Gastroesophageal sphincter (tissue), 4 donors: ENCODE measurements around the gene DMTF1. TPM values are rescaled to one million over a fixed set of nuclear protein-coding genes. Genes with fewer than 3 reads are reported as not detected.

ENCODE experiments used
- ATAC-seq: fragments of 150-250 bp; one replicate; pipeline ENCODE4 v1.9.1; 2016; ENCODE audit warnings: mild to moderate bottlenecking, moderate library complexity
- H3K27ac ChIP-seq, 4 donors: fragments of 200-600 bp; sonication (generic) in 3 of 4; 1 replicate in 3 of 4; 2 replicates in 1 of 4; pipeline ENCODE4 v1.5.1; 2016 to 2019
- H3K27me3 ChIP-seq: fragments of 200-600 bp; sonication (generic); one replicate; pipeline ENCODE4 v1.5.1; 2019
- H3K36me3 ChIP-seq, 2 donors: fragments of 200-600 bp; sonication (generic); one replicate each; pipeline ENCODE4 v1.5.1; 2019; ENCODE audit warnings: control low read depth in 1 of 2
- H3K4me1 ChIP-seq, 3 donors: fragments of 200-600 bp; sonication (generic); 1 replicate in 2 of 3; 2 replicates in 1 of 3; pipeline ENCODE4 v1.5.1; 2016 to 2019; ENCODE audit warnings: control low read depth in 2 of 3
- H3K4me3 ChIP-seq, 2 donors: fragments of 200-600 bp; sonication (generic); one replicate each; pipeline ENCODE4 v1.5.1; 2019; ENCODE audit warnings: mild to moderate bottlenecking in 1 of 2, moderate library complexity in 1 of 2
- H3K9me3 ChIP-seq, 3 donors: fragments of 200-600 bp; sonication (generic); one replicate each; pipeline ENCODE4 v1.5.1; 2017 to 2019; ENCODE audit warnings: control low read depth in 2 of 3
- CTCF ChIP-seq, 4 experiments: fragments of 200-600 bp in 2 of 4; fragments of 450-650 bp in 2 of 4; sonication (generic) in 1 of 4; IDR thresholded peaks; one replicate each; pipeline ENCODE4 v1.5.1; 2017 to 2019; ENCODE audit warnings: antibody characterized with exemption in 4 of 4, mild to moderate bottlenecking in 2 of 4, moderate library complexity in 2 of 4
- EP300 ChIP-seq: sonication (generic); formaldehyde crosslinking; IDR thresholded peaks from one replicate; pipeline ENCODE4 v1.6.1; 2017; ENCODE audit warnings: antibody characterized with exemption, mild to moderate bottlenecking
- POLR2A ChIP-seq, 2 donors: fragments of 450-650 bp; IDR thresholded peaks; one replicate each; pipeline ENCODE4 v1.6.1; 2017; ENCODE audit warnings: antibody characterized with exemption in 2 of 2, mild to moderate bottlenecking in 2 of 2, moderate library complexity in 1 of 2
- POLR2AphosphoS5 ChIP-seq: sonication (generic); formaldehyde crosslinking; IDR thresholded peaks from one replicate; pipeline ENCODE4 v1.6.1; 2017; ENCODE audit warnings: antibody characterized with exemption
- WGBS, 2 donors: methylation state at CpG; one replicate each; pipeline ENCODE4 v1.1.5; 2018; ENCODE audit warnings: low coverage in 1 of 2; 5-methylcytosine and 5-hydroxymethylcytosine counted together
- total RNA-seq, 4 donors: library from RNA; depleted of rRNA; stranded (reverse); fragments of >200 nt; gene quantifications; one replicate each; pipeline ENCODE4 v1.1.0, GENCODE V29; 2016

The DMTF1 gene
- total RNA-seq, 4 donors from 2014 or later: 27.0 to 142 (median 53.2) TPM

DNA sequence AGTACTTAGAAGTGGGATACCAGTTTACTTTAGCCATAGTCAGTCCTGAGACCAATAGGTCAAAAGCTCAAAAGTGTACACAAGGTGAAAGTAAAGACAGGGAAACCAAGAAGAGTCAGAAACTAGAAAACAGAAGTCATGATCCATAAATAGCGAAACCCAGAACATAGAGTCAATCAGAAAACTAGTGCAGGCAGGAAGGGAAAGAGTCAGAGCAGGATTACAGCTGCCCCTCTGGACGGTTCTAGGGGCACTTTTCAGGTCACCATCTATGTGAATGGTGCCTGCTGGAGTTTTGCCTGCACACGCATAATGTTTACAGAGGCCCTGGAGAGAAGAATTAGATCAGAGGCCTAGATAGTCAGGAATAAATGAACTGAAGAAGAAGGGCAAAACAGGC, 22.4 kb upstream of the DMTF1 start:
- no peak overlapping the region for H3K4me3 ChIP-seq
- ATAC-seq: no peak
- no peaks in the 10 kb centered on the region for H3K36me3 ChIP-seq
- no peaks in the 10 kb centered on the region for H3K4me1 ChIP-seq
- H3K27ac ChIP-seq: no peak overlapping the region
- 50 to 52% methylated on average over 3 of the region's 3 CpGs for WGBS, 2 donors
- TF ChIP-seq CTCF (IDR thresholded peaks at IDR 0.05) (no peak), EP300 (no peak), POLR2A (IDR thresholded peaks at IDR 0.05) (no peak)
- H3K9me3 ChIP-seq: no peaks in the 10 kb centered on the region
- H3K27me3 ChIP-seq: no peaks in the 10 kb centered on the region

DNA sequence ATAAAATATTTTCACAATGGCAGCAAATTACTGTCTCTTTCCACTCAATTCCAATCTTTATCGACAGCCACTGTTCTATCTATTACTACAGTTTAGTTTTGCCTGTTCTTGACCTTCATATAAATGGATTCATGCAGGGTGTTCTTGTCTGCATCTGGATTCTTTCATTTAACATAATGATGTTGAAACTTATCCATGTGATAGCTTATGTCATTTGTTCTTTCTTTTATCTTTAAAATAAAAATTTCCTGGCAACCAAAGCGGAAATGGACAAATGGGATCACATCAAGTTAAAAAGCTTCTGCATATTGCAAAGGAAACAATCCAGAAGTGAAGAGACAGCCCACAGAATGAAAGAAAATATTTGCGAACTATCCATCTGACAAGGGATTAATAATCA, 20.5 kb upstream of the DMTF1 start:
- no peaks in the 10 kb centered on the region for H3K27me3 ChIP-seq
- no peaks in the 10 kb centered on the region for H3K36me3 ChIP-seq
- H3K9me3 ChIP-seq: no peaks in the 10 kb centered on the region
- WGBS, 2 donors: 55 to 78% methylated on average over 2 to 3 of the region's 3 CpGs
- no peak for ATAC-seq
- H3K27ac ChIP-seq: no peak overlapping the region
- TF ChIP-seq POLR2A (IDR thresholded peaks at IDR 0.05) (no peak), CTCF (IDR thresholded peaks at IDR 0.05) (no peak)
- no peaks in the 10 kb centered on the region for H3K4me1 ChIP-seq
- H3K4me3 ChIP-seq: no peak overlapping the region

- no peak overlapping the region for H3K27ac ChIP-seq
- no peak overlapping the region for H3K4me3 ChIP-seq
- no peaks in the 10 kb centered on the region for H3K36me3 ChIP-seq
- H3K4me1 ChIP-seq: no peaks in the 10 kb centered on the region
- no peaks in the 10 kb centered on the region for H3K9me3 ChIP-seq
- ATAC-seq: no peak
- no peaks in the 10 kb centered on the region for H3K27me3 ChIP-seq
- TF ChIP-seq POLR2AphosphoS5: no peak
- no peak for TF ChIP-seq EP300
- TF ChIP-seq CTCF (IDR thresholded peaks at IDR 0.05): no peak
- TF ChIP-seq POLR2A (IDR thresholded peaks at IDR 0.05): no peak
Measured at GRCh38 chr7:87137271-87137670, 15.0 kb upstream of the DMTF1 start.

DNA sequence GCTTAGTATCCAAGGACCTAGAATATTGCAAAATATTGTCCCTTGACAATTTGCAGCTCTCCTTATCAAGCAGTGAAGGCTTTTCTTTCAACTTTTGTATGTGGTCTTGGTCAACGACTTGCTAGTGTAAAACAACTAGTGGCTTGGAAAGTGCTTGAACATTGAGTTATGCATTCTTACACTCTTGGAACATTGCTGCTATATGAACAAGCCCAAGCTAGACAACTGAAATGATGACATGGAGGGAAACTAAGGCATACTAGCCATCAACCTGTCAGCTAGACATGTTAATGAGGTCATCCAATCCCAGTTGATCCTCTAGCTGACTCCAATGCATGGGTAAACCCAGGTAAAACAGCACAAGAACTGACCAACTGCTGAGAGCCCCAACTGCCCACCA, 12.7 kb upstream of the DMTF1 start:
- Histone ChIP-seq H3K4me1 (peaks cover 0 to under 1% (median 0%) of the 10 kb centered on the region in 3 donors), H3K27me3 (no peaks in the 10 kb centered on the region), H3K27ac (no peak overlapping the region), H3K9me3 (no peaks in the 10 kb centered on the region), H3K4me3 (no peak overlapping the region), H3K36me3 (no peaks in the 10 kb centered on the region)
- TF ChIP-seq CTCF (IDR thresholded peaks at IDR 0.05) (no peak), POLR2AphosphoS5 (no peak), POLR2A (IDR thresholded peaks at IDR 0.05) (no peak), EP300 (no peak)
- 33 to 80% methylated on average over 1 of the region's 1 CpG for WGBS, 2 donors
- ATAC-seq: no peak

GRCh38 chr7:87140271-87140748, 11.9 kb upstream of the DMTF1 start:
- Histone ChIP-seq H3K9me3 (no peaks in the 10 kb centered on the region), H3K4me3 (no peak overlapping the region), H3K27ac (no peak overlapping the region), H3K36me3 (no peaks in the 10 kb centered on the region), H3K27me3 (no peaks in the 10 kb centered on the region), H3K4me1 (peaks cover 0 to 8% (median 0%) of the 10 kb centered on the region in 3 donors)
- TF ChIP-seq EP300 (no peak), POLR2AphosphoS5 (no peak), CTCF (IDR thresholded peaks at IDR 0.05) (no peak), POLR2A (IDR thresholded peaks at IDR 0.05) (no peak)
- ATAC-seq: no peak
- WGBS, 2 donors: 33 to 47% methylated on average over 2 of the region's 2 CpGs
